NOMO-1 treated with DMSO at 0.1 percent for 48 hours (cell line): ENCODE results near the gene L1CAM.
A peak's percentile ranks its signal among the peaks of the same experiment; 100 is the strongest.

ENCODE experiments used
- DNase-seq: peaks from one replicate; lab custom pipeline; 2025; ENCODE audit not compliant: unreplicated experiment; lab: John Stamatoyannopoulos, UW

L1CAM gene

GRCh38 chrX:153924149-153924861, 38.3 kb upstream of the L1CAM start:
- peak; percentile 51 for DNase-seq

- DNase-seq, result no peak
Observed at GRCh38 chrX:153922932-153923857, 37.2 kb upstream of the L1CAM start.

- DNase-seq, result no peak
Observed at GRCh38 chrX:153921511-153922446, 35.8 kb upstream of the L1CAM start.

GRCh38 chrX:153921070-153921469, 35.1 kb upstream of the L1CAM start:
- DNase-seq, result no peak

- DNase-seq, result no peak
Observed at GRCh38 chrX:153920546-153920945, 34.6 kb upstream of the L1CAM start.

GRCh38 chrX:153919281-153919680, 33.3 kb upstream of the L1CAM start:
- no peak for DNase-seq

DNA sequence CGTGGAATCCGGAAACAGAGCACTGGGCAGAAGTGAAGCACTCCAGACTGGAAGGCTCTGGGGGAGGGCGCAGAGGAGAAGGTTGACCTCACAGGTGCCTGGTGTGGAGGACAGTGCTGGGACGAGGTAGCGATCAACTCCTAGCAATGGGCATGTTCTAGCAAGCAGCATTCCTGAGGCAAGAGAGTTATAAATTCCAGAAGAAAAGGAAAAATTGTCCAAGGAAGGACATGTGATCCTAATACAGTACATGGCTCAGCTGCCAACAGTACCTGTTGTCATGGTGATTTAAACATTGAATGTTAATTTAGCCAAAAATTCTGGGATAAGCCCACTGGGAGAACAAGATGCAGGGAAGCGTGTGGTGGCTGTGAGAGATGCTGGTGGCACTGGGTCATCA, 31.9 kb upstream of the L1CAM start:
- no peak for DNase-seq

DNA sequence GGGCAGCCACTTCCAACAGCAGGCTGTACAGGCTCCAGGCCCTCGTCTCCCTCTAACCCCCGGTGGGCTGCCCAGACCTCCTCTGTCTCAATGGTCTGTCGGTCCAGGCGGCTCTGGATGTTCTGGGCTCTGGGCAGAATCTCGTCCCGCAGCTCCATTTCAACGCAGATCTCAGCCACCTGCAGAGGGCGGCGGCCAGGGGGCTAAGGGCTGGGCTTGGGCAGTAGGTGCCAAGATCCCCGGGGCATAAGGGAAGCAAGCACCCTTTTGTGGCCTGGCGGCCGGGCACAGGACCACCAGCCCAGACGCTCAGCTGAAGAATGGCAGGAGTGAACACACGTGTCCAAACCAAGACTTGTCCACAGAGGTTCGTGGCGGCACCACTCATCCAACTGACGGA, 27.7 kb upstream of the L1CAM start:
- DNase-seq, result no peak

- no peak for DNase-seq
Observed at GRCh38 chrX:153913211-153913610, 27.2 kb upstream of the L1CAM start.

- DNase-seq, result no peak
Observed at GRCh38 chrX:153911798-153912197, 25.8 kb upstream of the L1CAM start.

GRCh38 chrX:153910446-153910845, 24.5 kb upstream of the L1CAM start:
- DNase-seq, result no peak

DNA sequence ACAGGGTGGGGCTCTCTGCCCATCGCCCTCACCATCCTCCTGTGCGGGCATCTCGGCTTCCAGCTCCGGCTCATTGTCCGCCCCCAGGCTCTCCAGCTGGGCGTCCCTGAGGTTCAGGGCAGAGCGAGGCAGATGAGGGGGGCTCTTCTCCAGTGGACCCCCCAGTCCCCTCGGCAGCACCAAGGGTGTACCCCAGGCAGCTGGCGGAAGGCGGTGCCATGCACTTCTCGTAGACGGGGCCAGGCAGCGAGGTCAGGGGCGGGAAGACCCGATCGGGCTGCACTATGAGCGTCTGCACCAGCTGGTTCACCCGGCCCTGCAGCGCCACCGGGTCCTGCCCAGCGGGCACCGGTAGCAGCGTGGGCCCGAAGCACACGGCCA, 24.0 kb upstream of the L1CAM start:
- no peak for DNase-seq

DNA sequence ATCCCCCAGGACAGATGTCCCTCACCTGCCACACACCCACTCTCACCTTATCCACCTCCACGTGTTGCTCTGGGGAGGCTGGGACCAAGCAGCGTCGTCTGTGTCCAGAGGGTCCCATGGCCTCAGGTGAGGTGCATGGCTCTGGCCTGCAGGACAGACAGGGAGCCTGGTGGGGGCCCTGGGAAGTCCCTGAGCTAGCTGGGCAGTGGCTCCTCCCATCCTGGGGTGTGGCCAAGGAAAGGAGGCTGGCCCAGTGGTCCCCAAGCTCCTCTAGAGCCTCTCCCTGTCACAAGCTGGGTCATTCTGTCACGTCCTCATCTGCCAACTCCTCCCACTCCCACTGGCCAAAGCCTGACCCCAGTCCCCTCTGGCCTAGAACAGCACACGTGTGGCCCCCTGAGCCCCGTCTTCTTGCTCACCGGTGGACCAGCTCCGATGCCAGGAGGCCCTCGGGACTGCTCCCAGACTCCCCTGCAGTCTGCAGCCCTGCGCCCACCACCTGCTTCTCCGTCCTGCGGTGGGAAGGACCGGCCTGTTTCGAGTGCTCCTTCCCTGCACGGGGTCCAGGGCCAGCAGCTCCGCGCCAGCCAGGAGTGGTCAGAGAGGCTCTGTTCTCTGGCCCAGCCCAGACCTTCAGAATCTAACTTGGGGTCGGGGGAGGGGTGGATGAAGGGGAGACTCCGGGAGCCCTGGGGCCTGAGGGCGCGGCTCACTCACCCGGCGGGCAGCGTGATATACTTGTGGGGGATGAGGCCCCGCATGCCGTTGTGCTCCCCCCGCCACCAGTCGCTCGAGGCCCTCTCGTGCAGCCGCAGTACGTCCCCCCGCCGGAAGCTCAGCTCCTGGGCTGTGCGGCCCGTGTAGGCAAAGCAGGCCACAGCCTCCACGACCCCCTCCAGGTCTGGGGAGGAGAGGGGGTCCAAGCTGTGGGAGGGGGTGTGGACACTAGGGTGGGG, 23.3 kb upstream of the L1CAM start:
- peak; percentile 20 for DNase-seq

DNA sequence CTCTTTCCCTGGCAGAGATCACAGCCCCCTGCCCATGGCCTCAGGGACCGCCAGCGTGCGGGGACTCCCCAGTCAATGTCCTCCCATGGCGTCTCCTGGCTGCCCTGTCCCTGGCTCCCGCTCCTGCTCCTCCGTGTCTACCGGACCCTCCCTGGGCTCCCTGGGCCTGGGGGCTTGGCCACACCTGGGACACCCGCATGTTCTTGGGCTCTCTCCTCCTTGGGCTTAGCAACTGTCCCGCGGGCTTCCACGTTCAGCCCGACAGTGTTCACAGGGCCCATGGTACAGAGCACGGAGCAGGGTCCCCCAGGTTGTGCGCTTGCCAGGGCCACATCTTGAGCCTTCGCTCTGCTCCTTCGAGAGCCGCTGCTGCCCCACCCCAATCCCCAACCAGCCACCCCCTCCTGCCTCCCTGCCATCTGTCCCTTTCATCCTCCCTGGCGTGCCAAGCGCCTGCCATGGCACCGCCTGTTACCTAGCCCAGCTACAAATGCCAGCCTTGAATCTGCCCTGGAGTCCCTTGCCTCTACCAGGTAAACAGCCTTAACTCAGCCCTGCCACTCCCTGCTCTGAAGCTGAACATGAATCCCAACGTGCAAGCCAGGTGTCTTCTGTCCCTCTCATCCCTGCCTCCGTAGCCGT, 22.4 kb upstream of the L1CAM start:
- no peak for DNase-seq

- no peak for DNase-seq
Observed at GRCh38 chrX:153907456-153907855, 21.5 kb upstream of the L1CAM start.

- DNase-seq, result no peak
Observed at GRCh38 chrX:153906126-153906917, 20.3 kb upstream of the L1CAM start.

DNA sequence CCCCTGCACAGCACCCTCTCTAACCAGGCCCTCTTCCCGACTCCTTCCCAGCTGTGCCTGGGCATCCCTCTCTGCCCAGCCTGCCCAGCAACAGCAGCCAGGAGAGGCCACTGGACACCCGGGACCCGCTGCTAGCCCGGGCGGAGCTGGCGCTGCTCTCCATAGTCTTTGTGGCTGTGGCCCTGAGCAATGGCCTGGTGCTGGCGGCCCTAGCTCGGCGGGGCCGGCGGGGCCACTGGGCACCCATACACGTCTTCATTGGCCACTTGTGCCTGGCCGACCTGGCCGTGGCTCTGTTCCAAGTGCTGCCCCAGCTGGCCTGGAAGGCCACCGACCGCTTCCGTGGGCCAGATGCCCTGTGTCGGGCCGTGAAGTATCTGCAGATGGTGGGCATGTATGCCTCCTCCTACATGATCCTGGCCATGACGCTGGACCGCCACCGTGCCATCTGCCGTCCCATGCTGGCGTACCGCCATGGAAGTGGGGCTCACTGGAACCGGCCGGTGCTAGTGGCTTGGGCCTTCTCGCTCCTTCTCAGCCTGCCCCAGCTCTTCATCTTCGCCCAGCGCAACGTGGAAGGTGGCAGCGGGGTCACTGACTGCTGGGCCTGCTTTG, 19.6 kb upstream of the L1CAM start:
- no peak for DNase-seq
